GM10248 (cell line): Measurements from ENCODE around the gene ABCF2.

Experiments used
- CTCF ChIA-PET: fragments of 300-600 bp; sonication (Branson Sonifier 250); formaldehyde crosslinking; extraction: SDS; loops from one replicate; lab custom pipeline; 2021; ENCODE audit warnings: antibody characterized with exemption; lab: Yijun Ruan, JAX
- POLR2A ChIA-PET: fragments of 350-650 bp; sonication (Branson Sonifier 250); formaldehyde crosslinking; extraction: SDS; loops from one replicate; lab custom pipeline; 2020; ENCODE audit warnings: antibody characterized with exemption; lab: Yijun Ruan, JAX
- DNase-seq: peaks from one replicate; pipeline ENCODE4 v3.0.0; 2012; ENCODE audit errors: extremely low spot score
- TF ChIP-seq, protein P1 (sequence below): IDR thresholded peaks from 2 replicates; pipeline ENCODE4 v1.5.1; 2012; ENCODE audit warnings: mild to moderate bottlenecking, low read depth; ENCODE audit errors: extremely low read depth, missing control alignments, control extremely low read depth

Gene ABCF2

DNA sequence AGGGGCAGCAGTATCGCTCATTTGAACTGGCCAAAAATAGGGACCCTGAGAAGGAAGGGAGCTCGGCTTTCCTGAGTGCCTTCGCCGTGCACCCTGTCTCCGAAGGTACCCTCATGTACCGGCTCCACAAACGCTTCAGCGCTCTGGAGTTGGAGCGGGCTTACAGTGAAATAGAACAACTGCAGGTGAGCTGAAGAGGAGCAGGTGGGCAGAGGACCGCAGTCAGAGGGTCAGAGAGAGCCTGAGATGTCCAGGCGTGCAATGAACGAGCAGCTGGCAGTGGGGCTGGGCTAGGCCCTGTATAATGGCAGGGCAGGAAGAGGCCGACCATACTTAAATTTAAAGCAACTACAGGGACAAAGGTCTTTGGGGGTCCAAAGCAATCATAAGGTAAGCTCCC is 9.4 kb upstream of the ABCF2 start:
- DNase-seq: no peak
- TF ChIP-seq, protein P1, sequence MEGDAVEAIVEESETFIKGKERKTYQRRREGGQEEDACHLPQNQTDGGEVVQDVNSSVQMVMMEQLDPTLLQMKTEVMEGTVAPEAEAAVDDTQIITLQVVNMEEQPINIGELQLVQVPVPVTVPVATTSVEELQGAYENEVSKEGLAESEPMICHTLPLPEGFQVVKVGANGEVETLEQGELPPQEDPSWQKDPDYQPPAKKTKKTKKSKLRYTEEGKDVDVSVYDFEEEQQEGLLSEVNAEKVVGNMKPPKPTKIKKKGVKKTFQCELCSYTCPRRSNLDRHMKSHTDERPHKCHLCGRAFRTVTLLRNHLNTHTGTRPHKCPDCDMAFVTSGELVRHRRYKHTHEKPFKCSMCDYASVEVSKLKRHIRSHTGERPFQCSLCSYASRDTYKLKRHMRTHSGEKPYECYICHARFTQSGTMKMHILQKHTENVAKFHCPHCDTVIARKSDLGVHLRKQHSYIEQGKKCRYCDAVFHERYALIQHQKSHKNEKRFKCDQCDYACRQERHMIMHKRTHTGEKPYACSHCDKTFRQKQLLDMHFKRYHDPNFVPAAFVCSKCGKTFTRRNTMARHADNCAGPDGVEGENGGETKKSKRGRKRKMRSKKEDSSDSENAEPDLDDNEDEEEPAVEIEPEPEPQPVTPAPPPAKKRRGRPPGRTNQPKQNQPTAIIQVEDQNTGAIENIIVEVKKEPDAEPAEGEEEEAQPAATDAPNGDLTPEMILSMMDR: no peak
- ChIA-PET CTCF (interaction anchor here (1.2 to 6.6 kb wide), 6 partner anchors 9 to 30 kb away, joined by 3 to 78 read pairs (median 4); partner anchors contain the start of genes ABCF2 and SMARCD3), POLR2A (interaction anchor here (0.7 to 1.3 kb wide), 2 partner anchors 9 to 113 kb away, joined by 3 read pairs; no protein-coding TSS in a partner anchor)

GRCh38 chr7:151235091-151235787 is 8.2 kb upstream of the ABCF2 start:
- no peak for DNase-seq
- CTCF ChIA-PET: interaction anchor here (6.6 kb wide), 1 partner anchor 10 kb away, joined by 78 read pairs; the partner anchor contains the start of gene SMARCD3
- TF ChIP-seq, protein P1: no peak
- POLR2A ChIA-PET: no interaction called here

DNA sequence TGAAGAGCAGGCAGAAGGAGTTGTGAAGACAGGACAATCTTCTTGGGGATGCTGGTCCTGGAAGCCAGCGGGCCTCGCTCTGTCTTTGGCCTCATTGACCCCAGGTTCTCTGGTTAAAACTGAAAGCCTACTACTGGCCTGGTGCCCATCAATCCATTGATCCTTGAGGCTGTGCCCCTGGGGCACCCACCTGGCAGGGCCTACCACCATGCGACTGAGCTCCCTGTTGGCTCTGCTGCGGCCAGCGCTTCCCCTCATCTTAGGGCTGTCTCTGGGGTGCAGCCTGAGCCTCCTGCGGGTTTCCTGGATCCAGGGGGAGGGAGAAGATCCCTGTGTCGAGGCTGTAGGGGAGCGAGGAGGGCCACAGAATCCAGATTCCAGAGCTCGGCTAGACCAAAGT is 6.8 kb upstream of the ABCF2 start:
- TF ChIP-seq, protein P1: no peak
- POLR2A ChIA-PET: interaction anchor here (2.5 kb wide), 1 partner anchor 9 kb away, joined by 13 read pairs; no protein-coding TSS in a partner anchor
- DNase-seq: no peak
- CTCF ChIA-PET: interaction anchor here (6.6 kb wide), 1 partner anchor 12 kb away, joined by 78 read pairs; the partner anchor contains the start of gene SMARCD3

DNA sequence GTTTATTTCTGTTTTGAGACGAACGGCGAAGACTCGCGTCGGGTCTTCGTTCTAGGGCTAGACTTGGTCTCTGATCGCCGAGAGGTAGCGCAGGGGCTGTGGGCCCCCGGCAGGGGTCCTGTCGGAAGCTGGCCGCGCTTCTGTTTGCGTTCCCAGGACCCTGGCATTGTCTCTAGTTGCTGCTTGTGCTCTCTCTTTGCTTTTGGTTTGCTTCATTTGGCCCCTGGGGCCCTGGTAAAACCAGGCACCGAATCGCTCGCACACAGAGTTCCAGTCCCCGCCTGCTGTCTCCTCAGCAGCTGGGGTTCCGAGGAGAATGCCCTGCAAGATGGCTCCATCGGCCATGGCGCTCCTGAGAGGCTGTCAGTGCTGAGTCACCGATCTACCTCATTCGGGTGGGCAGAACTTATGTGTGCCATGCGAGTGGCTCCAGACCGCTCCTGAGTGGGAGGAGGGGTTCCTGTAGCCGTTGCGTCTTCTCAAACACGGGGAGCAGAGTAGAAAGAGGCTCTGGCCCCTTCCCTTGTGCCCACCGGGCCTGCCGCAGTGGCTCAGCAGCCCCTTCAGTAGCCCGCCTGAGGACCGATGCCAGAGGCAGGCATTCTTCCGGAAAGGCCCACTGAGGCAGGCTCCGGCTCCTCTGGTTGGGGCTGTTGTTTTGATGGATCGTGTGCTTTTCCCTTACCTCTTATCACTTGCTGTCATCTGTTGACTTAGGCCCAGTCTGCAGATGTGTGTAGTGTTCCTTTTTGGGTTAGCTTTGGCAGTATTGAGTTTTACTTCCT is 6.1 kb upstream of the ABCF2 start:
- CTCF ChIA-PET: interaction anchor here (6.6 kb wide), 1 partner anchor 12 kb away, joined by 78 read pairs; the partner anchor contains the start of gene SMARCD3
- POLR2A ChIA-PET: interaction anchor here (2.5 kb wide), 1 partner anchor 10 kb away, joined by 13 read pairs; no protein-coding TSS in a partner anchor
- TF ChIP-seq, protein P1: no peak
- peak; percentile 69 for DNase-seq

- DNase-seq: peak; percentile 97
- POLR2A ChIA-PET: interaction anchor here (2.5 kb wide), 1 partner anchor 11 kb away, joined by 13 read pairs; no protein-coding TSS in a partner anchor
- TF ChIP-seq, protein P1: no peak
- CTCF ChIA-PET: interaction anchor here (6.6 kb wide), 1 partner anchor 13 kb away, joined by 78 read pairs; the partner anchor contains the start of gene SMARCD3
Measured at GRCh38 chr7:151232091-151232916, 5.3 kb upstream of the ABCF2 start, which contains the start of gene CHPF2. CHPF2 (plus strand) TSS chr7:151232483; CDS start chr7:151234012, 1,529 bp downstream.

DNA sequence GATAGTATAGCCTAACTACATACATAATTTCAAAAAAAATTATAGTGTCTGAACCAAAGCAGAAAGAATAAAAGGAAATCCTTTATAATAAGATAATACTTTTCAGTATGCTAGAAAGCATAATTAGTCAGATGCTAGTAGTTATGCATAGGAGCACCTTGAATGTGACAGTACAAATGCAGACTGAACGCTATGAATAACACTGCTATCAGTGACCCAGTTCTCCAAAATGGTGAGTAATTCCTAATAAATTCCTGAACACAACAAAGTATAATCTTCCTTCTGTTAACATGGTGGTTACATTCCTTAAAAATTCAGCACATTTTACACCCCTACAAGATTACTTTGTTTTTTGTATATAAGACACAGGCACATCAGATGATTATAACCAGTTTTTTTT is 4.1 kb upstream of the ABCF2 start:
- DNase-seq: no peak
- TF ChIP-seq, protein P1: no peak
- POLR2A ChIA-PET: no interaction called here
- CTCF ChIA-PET: interaction anchor here (3.2 to 6.6 kb wide), 2 partner anchors 13 to 14 kb away, joined by 10 to 78 read pairs; partner anchors contain the start of gene SMARCD3
